ENCODE results near the gene CASP10.

CASP10 gene

GRCh38 chr2:201275069-201275468 is 92.1 kb downstream of the CASP10 start:
- no peak for TF ChIP-seq CTCF (IDR thresholded peaks at IDR 0.05; ENCODE audit: control insufficient read depth, insufficient read depth, low read depth, low read length, missing control alignments)
- no peak overlapping the region for H3K4me3 ChIP-seq (ENCODE audit: control insufficient read depth, low read depth, low read length)
- DNase-seq (ENCODE audit: low read depth) = no peak

GRCh38 chr2:201275990-201276389 is 93.0 kb downstream of the CASP10 start:
- TF ChIP-seq CTCF (IDR thresholded peaks at IDR 0.05; ENCODE audit: control insufficient read depth, insufficient read depth, low read depth, low read length, missing control alignments) = no peak
- DNase-seq (ENCODE audit: low read depth) = no peak
- no peak overlapping the region for H3K4me3 ChIP-seq (ENCODE audit: control insufficient read depth, low read depth, low read length)

- H3K4me3 ChIP-seq (ENCODE audit: control insufficient read depth, low read depth, low read length) = no peak overlapping the region
- no peak for DNase-seq (ENCODE audit: low read depth)
- TF ChIP-seq CTCF (IDR thresholded peaks at IDR 0.05; ENCODE audit: control insufficient read depth, insufficient read depth, low read depth, low read length, missing control alignments) = no peak
Measured at GRCh38 chr2:201276511-201276910, 93.6 kb downstream of the CASP10 start.

Measured in AG09309 (cell line).